Astrocyte (in vitro differentiated cells and primary cell): ENCODE data around the gene MON2. TPM values are rescaled to one million over a fixed set of nuclear protein-coding genes. Genes with fewer than 3 reads are reported as not detected.

Experiments used
- DNase-seq: peaks from one replicate; pipeline ENCODE4 v3.0.0-alpha.2; 2010; ENCODE audit warnings: low read depth
- FAIRE-seq: peaks from 2 replicates; lab custom pipeline; 2011; peaks lifted over from hg19 to GRCh38; lab: Jason Lieb, UNC
- H2AFZ ChIP-seq: 2 replicates; pipeline ENCODE4 v1.6.0; 2012; ENCODE audit warnings: low read depth, low read length, inconsistent platforms
- H3K27ac ChIP-seq: 2 replicates; pipeline ENCODE4 v1.5.1; 2011; ENCODE audit warnings: low read depth, low read length, inconsistent platforms
- H3K27me3 ChIP-seq: 2 replicates; pipeline ENCODE4 v1.6.0; 2011; ENCODE audit warnings: low read length, inconsistent platforms; ENCODE audit not compliant: insufficient read depth
- H3K36me3 ChIP-seq: 2 replicates; pipeline ENCODE4 v1.5.1; 2011; ENCODE audit warnings: low read length, inconsistent platforms; ENCODE audit not compliant: insufficient read depth
- H3K4me1 ChIP-seq: 2 replicates; pipeline ENCODE4 v1.5.1; 2011; ENCODE audit warnings: low read length, inconsistent platforms; ENCODE audit not compliant: insufficient read depth
- H3K4me2 ChIP-seq: 2 replicates; pipeline ENCODE4 v1.6.0; 2012; ENCODE audit warnings: low read length, inconsistent platforms
- H3K4me3 ChIP-seq: 2 replicates; pipeline ENCODE4 v1.5.1; 2011; ENCODE audit warnings: low read depth, mild to moderate bottlenecking, low read length, inconsistent platforms; ENCODE audit not compliant: insufficient read depth
- H3K79me2 ChIP-seq: 2 replicates; pipeline ENCODE4 v1.6.0; 2012; ENCODE audit warnings: mild to moderate bottlenecking, low read length, inconsistent platforms; ENCODE audit not compliant: insufficient read depth
- H3K9ac ChIP-seq: 2 replicates; pipeline ENCODE4 v1.6.0; 2012; ENCODE audit warnings: mild to moderate bottlenecking, low read length, inconsistent platforms
- H3K9me3 ChIP-seq: 2 replicates; pipeline ENCODE4 v1.5.1; 2012; ENCODE audit warnings: low read depth, mild to moderate bottlenecking, low read length, inconsistent platforms; ENCODE audit not compliant: insufficient read depth
- H4K20me1 ChIP-seq: 2 replicates; pipeline ENCODE4 v1.6.0; 2012; ENCODE audit warnings: low read length, inconsistent platforms; ENCODE audit not compliant: insufficient read depth
- H3K27ac Mint-ChIP-seq: one replicate; pipeline ENCODE4 v1.8.0; 2021; ENCODE audit warnings: mild to moderate bottlenecking, mixed read lengths; ENCODE audit not compliant: unreplicated experiment
- H3K27me3 Mint-ChIP-seq: one replicate; pipeline ENCODE4 v1.8.0; 2021; ENCODE audit warnings: low read depth, mixed read lengths; ENCODE audit not compliant: unreplicated experiment
- H3K36me3 Mint-ChIP-seq: one replicate; pipeline ENCODE4 v1.8.0; 2021; ENCODE audit warnings: low read depth, mixed read lengths; ENCODE audit not compliant: unreplicated experiment
- H3K4me1 Mint-ChIP-seq: one replicate; pipeline ENCODE4 v1.8.0; 2021; ENCODE audit warnings: low read depth, mixed read lengths; ENCODE audit not compliant: unreplicated experiment
- H3K4me3 Mint-ChIP-seq: one replicate; pipeline ENCODE4 v1.8.0; 2021; ENCODE audit warnings: mild to moderate bottlenecking, moderate library complexity, mixed read lengths; ENCODE audit not compliant: unreplicated experiment
- H3K9me3 Mint-ChIP-seq: one replicate; pipeline ENCODE4 v1.8.0; 2021; ENCODE audit warnings: mild to moderate bottlenecking, mixed read lengths; ENCODE audit not compliant: unreplicated experiment
- CTCF ChIP-seq: IDR thresholded peaks from 2 replicates; pipeline ENCODE4 v1.5.1; 2011; ENCODE audit warnings: low read depth, mild to moderate bottlenecking, inconsistent platforms, low read length, moderate library complexity; ENCODE audit not compliant: insufficient read depth
- EZH2 ChIP-seq: IDR thresholded peaks from 2 replicates; pipeline ENCODE4 v1.6.1; 2012; ENCODE audit warnings: mild to moderate bottlenecking, low read length, inconsistent platforms; ENCODE audit not compliant: insufficient read depth
- total RNA-seq: library from RNA; stranded (reverse); gene quantifications from 2 replicates; pipeline ENCODE4 v1.2.1, GENCODE V29; 2021

MON2 gene
- total RNA-seq, 1 donor from 2014 or later = 39.7 TPM

GRCh38 chr12:62562846-62563245, 96.2 kb downstream of the MON2 start:
- no peaks in the 10 kb centered on the region for H3K4me1 ChIP-seq
- TF ChIP-seq EZH2 (no peak), CTCF (no peak)
- H4K20me1 ChIP-seq = no peaks in the 10 kb centered on the region
- Mint-ChIP-seq H3K27me3 (no peaks in the 10 kb centered on the region), H3K27ac (no peak overlapping the region), H3K36me3 (peaks cover under 1% of the 10 kb centered on the region), H3K4me3 (no peak overlapping the region), H3K4me1 (no peaks in the 10 kb centered on the region), H3K9me3 (no peaks in the 10 kb centered on the region)
- no peak overlapping the region for H3K9ac ChIP-seq
- H3K79me2 ChIP-seq = no peaks in the 10 kb centered on the region
- peaks cover 19% of the 10 kb centered on the region for H3K36me3 ChIP-seq
- H3K27ac ChIP-seq = no peak overlapping the region
- no peaks in the 10 kb centered on the region for H3K9me3 ChIP-seq
- H3K27me3 ChIP-seq = no peaks in the 10 kb centered on the region
- H2AFZ ChIP-seq = no peak overlapping the region
- FAIRE-seq = no peak
- no peak overlapping the region for H3K4me3 ChIP-seq
- no peak overlapping the region for H3K4me2 ChIP-seq
- peak; percentile 58 for DNase-seq

GRCh38 chr12:62575036-62575435, 108.4 kb downstream of the MON2 start:
- DNase-seq = no peak
- no peaks in the 10 kb centered on the region for H3K27me3 Mint-ChIP-seq

More at GRCh38 chr12:62575036-62575435, 108.4 kb downstream of the MON2 start:
- Histone ChIP-seq H4K20me1 (no peaks in the 10 kb centered on the region), H3K9ac (no peak overlapping the region), H2AFZ (no peak overlapping the region), H3K79me2 (no peaks in the 10 kb centered on the region), H3K27me3 (no peaks in the 10 kb centered on the region), H3K4me1 (no peaks in the 10 kb centered on the region), H3K9me3 (no peaks in the 10 kb centered on the region), H3K4me2 (no peak overlapping the region), H3K4me3 (no peak overlapping the region), H3K27ac (no peak overlapping the region), H3K36me3 (peaks cover 20% of the 10 kb centered on the region)
- H3K36me3 Mint-ChIP-seq = peaks cover 2% of the 10 kb centered on the region
- H3K9me3 Mint-ChIP-seq = no peaks in the 10 kb centered on the region
- no peak for TF ChIP-seq EZH2
- TF ChIP-seq CTCF = no peak
- FAIRE-seq = no peak
- no peak overlapping the region for H3K27ac Mint-ChIP-seq
- H3K4me3 Mint-ChIP-seq = no peak overlapping the region
- H3K4me1 Mint-ChIP-seq = no peaks in the 10 kb centered on the region
